HL-60 (cell line): ENCODE results near the gene CNTNAP5.
A peak's percentile ranks its signal among the peaks of the same experiment; 100 is the strongest.

ENCODE experiments used
- DNase-seq, 2 experiments: peaks; one replicate each; pipeline ENCODE4 v3.0.0-alpha.2; 2010 to 2020; ENCODE audit warnings: low read depth in 1 of 2, low spot score in 1 of 2
- H3K27ac ChIP-seq: fragments of 250-450 bp; sonication (Bioruptor Pico); replicated peaks from 2 replicates; pipeline ENCODE4 v1.5.1; 2020; ENCODE audit warnings: mild to moderate bottlenecking, moderate library complexity
- H3K27me3 ChIP-seq: fragments of 250-450 bp; sonication (Bioruptor Pico); 2 replicates; pipeline ENCODE4 v1.5.1; 2021; ENCODE audit warnings: mild to moderate bottlenecking, moderate library complexity; ENCODE audit not compliant: insufficient read depth, poor library complexity, severe bottlenecking
- H3K4me3 ChIP-seq: replicated peaks from 2 replicates; pipeline ENCODE4 v1.5.1; 2011; ENCODE audit warnings: mild to moderate bottlenecking, control low read depth, low read length; ENCODE audit not compliant: insufficient read depth
- GABPA ChIP-seq: IDR thresholded peaks from 2 replicates; pipeline ENCODE4 v1.6.1; 2012; ENCODE audit warnings: low read depth
- POLR2AphosphoS5 ChIP-seq: IDR thresholded peaks from 2 replicates; pipeline ENCODE4 v1.6.1; 2012; ENCODE audit warnings: low read depth
- SPI1 ChIP-seq: IDR thresholded peaks from 2 replicates; pipeline ENCODE4 v1.6.1; 2012; ENCODE audit warnings: low read depth, mild to moderate bottlenecking, borderline replicate concordance
- TF ChIP-seq, protein P1 (sequence below): IDR thresholded peaks from 2 replicates; pipeline ENCODE4 v1.6.1; 2012; ENCODE audit warnings: low read depth; ENCODE audit not compliant: insufficient replicate concordance
- TF ChIP-seq, protein P2 (sequence below): IDR thresholded peaks from one replicate; pipeline ENCODE4 v1.5.1; 2011; ENCODE audit warnings: low read length, control low read depth, inconsistent platforms; ENCODE audit not compliant: insufficient read depth

The CNTNAP5 gene

GRCh38 chr2:124024561-124025170 lies 421 bp upstream of the CNTNAP5 start:
- Histone ChIP-seq H3K4me3 (no peak overlapping the region), H3K27ac (no peak overlapping the region), H3K27me3 (peaks cover 15% of the 10 kb centered on the region)
- DNase-seq: no peak
- TF ChIP-seq, protein P1, sequence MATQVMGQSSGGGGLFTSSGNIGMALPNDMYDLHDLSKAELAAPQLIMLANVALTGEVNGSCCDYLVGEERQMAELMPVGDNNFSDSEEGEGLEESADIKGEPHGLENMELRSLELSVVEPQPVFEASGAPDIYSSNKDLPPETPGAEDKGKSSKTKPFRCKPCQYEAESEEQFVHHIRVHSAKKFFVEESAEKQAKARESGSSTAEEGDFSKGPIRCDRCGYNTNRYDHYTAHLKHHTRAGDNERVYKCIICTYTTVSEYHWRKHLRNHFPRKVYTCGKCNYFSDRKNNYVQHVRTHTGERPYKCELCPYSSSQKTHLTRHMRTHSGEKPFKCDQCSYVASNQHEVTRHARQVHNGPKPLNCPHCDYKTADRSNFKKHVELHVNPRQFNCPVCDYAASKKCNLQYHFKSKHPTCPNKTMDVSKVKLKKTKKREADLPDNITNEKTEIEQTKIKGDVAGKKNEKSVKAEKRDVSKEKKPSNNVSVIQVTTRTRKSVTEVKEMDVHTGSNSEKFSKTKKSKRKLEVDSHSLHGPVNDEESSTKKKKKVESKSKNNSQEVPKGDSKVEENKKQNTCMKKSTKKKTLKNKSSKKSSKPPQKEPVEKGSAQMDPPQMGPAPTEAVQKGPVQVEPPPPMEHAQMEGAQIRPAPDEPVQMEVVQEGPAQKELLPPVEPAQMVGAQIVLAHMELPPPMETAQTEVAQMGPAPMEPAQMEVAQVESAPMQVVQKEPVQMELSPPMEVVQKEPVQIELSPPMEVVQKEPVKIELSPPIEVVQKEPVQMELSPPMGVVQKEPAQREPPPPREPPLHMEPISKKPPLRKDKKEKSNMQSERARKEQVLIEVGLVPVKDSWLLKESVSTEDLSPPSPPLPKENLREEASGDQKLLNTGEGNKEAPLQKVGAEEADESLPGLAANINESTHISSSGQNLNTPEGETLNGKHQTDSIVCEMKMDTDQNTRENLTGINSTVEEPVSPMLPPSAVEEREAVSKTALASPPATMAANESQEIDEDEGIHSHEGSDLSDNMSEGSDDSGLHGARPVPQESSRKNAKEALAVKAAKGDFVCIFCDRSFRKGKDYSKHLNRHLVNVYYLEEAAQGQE: no peak
- no peak for TF ChIP-seq SPI1
- TF ChIP-seq, protein P2, sequence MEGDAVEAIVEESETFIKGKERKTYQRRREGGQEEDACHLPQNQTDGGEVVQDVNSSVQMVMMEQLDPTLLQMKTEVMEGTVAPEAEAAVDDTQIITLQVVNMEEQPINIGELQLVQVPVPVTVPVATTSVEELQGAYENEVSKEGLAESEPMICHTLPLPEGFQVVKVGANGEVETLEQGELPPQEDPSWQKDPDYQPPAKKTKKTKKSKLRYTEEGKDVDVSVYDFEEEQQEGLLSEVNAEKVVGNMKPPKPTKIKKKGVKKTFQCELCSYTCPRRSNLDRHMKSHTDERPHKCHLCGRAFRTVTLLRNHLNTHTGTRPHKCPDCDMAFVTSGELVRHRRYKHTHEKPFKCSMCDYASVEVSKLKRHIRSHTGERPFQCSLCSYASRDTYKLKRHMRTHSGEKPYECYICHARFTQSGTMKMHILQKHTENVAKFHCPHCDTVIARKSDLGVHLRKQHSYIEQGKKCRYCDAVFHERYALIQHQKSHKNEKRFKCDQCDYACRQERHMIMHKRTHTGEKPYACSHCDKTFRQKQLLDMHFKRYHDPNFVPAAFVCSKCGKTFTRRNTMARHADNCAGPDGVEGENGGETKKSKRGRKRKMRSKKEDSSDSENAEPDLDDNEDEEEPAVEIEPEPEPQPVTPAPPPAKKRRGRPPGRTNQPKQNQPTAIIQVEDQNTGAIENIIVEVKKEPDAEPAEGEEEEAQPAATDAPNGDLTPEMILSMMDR: no peak
- TF ChIP-seq GABPA: no peak
- TF ChIP-seq POLR2AphosphoS5: no peak

- H3K27ac ChIP-seq: no peak overlapping the region
- peaks cover 15% of the 10 kb centered on the region for H3K27me3 ChIP-seq
- no peak overlapping the region for H3K4me3 ChIP-seq
- TF ChIP-seq SPI1 (no peak), GABPA (no peak), POLR2AphosphoS5 (no peak)
- TF ChIP-seq, protein P2: no peak
- TF ChIP-seq, protein P1: no peak
- DNase-seq: no peak
These were observed 876 bp downstream of the CNTNAP5 start for GRCh38 chr2:124025891-124026434.

GRCh38 chr2:124026503-124026902 lies 1.4 kb downstream of the CNTNAP5 start:
- DNase-seq: no peak
- Histone ChIP-seq H3K27ac (no peak overlapping the region), H3K4me3 (no peak overlapping the region), H3K27me3 (peaks cover 15% of the 10 kb centered on the region)
- TF ChIP-seq GABPA: no peak

DNA sequence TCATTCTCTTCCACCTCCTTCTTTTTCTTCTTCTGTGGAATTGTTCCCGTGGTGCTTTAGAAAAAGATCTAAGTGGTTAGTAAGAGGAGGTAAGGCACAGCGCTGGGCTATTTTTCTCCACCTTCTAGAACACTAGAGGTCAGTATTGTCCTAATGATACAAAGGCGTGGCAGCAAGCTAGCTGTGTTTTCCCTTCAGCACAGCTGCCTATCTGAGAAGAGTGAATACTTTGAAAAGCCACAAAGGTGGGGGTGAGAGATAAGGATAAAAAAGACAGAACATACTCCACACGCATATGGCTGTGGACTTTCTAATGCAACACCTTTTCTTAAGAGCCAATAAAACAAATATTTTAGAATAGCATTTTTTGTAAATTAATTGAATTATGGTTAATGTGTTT lies 2.1 kb downstream of the CNTNAP5 start:
- TF ChIP-seq POLR2AphosphoS5 (no peak), GABPA (no peak), SPI1 (no peak)
- TF ChIP-seq, protein P2: peak; percentile 38
- TF ChIP-seq, protein P1: peak; percentile 32
- peaks cover 15% of the 10 kb centered on the region for H3K27me3 ChIP-seq
- no peak overlapping the region for H3K27ac ChIP-seq
- H3K4me3 ChIP-seq: no peak overlapping the region
- DNase-seq: peak in 1 of 2 experiments; percentile 14
